ENCODE measurements around the gene MDFIC.

DNA sequence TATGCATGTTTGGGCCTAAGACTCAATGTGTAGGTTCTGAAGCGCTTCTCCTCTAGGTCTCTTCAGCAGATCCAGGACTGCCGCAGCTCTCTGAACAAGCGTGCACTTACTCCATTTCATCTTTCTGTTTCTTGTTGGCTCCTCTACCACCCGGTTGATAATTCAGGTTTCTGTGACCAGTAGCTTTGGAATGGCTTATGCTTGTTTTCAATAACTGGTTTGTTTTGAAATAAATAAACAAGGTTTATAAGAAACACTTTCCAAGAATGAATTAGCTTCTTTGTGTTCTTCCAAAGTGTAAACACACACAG lies 1.5 kb downstream of the MDFIC start:
- TF ChIP-seq, protein P1, sequence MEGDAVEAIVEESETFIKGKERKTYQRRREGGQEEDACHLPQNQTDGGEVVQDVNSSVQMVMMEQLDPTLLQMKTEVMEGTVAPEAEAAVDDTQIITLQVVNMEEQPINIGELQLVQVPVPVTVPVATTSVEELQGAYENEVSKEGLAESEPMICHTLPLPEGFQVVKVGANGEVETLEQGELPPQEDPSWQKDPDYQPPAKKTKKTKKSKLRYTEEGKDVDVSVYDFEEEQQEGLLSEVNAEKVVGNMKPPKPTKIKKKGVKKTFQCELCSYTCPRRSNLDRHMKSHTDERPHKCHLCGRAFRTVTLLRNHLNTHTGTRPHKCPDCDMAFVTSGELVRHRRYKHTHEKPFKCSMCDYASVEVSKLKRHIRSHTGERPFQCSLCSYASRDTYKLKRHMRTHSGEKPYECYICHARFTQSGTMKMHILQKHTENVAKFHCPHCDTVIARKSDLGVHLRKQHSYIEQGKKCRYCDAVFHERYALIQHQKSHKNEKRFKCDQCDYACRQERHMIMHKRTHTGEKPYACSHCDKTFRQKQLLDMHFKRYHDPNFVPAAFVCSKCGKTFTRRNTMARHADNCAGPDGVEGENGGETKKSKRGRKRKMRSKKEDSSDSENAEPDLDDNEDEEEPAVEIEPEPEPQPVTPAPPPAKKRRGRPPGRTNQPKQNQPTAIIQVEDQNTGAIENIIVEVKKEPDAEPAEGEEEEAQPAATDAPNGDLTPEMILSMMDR (IDR thresholded peaks at IDR 0.05) = no peak
- TF ChIP-seq EZH2 (IDR thresholded peaks at IDR 0.05; ENCODE audit: borderline replicate concordance, insufficient read depth, low read depth, low read length, poor library complexity, severe bottlenecking) = no peak

Data from B cell (primary cell).